K562 (cell line): ENCODE measurements around the gene SLC26A11. TPM values are rescaled to one million over a fixed set of nuclear protein-coding genes. Genes with fewer than 3 reads are reported as not detected.

Experiments used
- ATAC-seq: fragments of 200-7000 bp; cut with Tn5 transposase; 3 replicates; pipeline ENCODE4 v1.9.1; 2020; ENCODE audit warnings: moderate library complexity
- BruUV-seq: library from RNA; stranded (reverse); fragments of 400-500 nt; replicated peaks from 2 replicates; lab custom pipeline; 2021; lab: Mats Ljungman, UMichigan
- CTCF ChIA-PET: fragments of 300-600 bp; formaldehyde crosslinking; extraction: SDS; loops from one replicate; lab custom pipeline; 2021; ENCODE audit warnings: low intra/inter-chr PET ratio; lab: Yijun Ruan, JAX
- POLR2A ChIA-PET: fragments of 300-600, 350-650 bp; sonication (Branson Sonifier 250); formaldehyde crosslinking; extraction: SDS; loops from one replicate; lab custom pipeline; 2021; ENCODE audit warnings: antibody characterized with exemption, inconsistent platforms; lab: Yijun Ruan, JAX
- DNase-seq, 4 experiments: peaks; one replicate each; pipeline versions ENCODE4 v3.0.0 to v3.0.0-alpha.2; 2011 to 2018; ENCODE audit warnings: low spot score in 3 of 4, mixed read lengths in 3 of 4; ENCODE audit errors: extremely low read depth in 1 of 4
- FAIRE-seq: peaks from 2 replicates; lab custom pipeline; 2011; peaks lifted over from hg19 to GRCh38; lab: Jason Lieb, UNC
- H2AFZ ChIP-seq: 2 replicates; pipeline ENCODE4 v1.6.0; 2011; ENCODE audit warnings: low read depth, low read length, control low read depth, inconsistent platforms
- H3K27ac ChIP-seq: fragments of 200-600 bp; 3 replicates; pipeline ENCODE4 v1.8.0; 2011; ENCODE audit warnings: low read depth, mild to moderate bottlenecking, control low read depth, inconsistent platforms, low read length, moderate library complexity, mixed read lengths; ENCODE audit errors: extremely low read depth
- H3K27me3 ChIP-seq, 2 experiments: fragments of 300-600 bp in 1 of 2; 2 replicates in 1 of 2; 3 replicates in 1 of 2; pipeline versions ENCODE4 v1.6.0 to v1.8.0; 2011; ENCODE audit warnings: inconsistent platforms in 2 of 2, low read length in 2 of 2, mild to moderate bottlenecking in 1 of 2, mixed read lengths in 1 of 2, moderate library complexity in 1 of 2; ENCODE audit not compliant: control insufficient read depth in 2 of 2, insufficient read depth in 2 of 2
- H3K36me3 ChIP-seq: fragments of 300-600 bp; 3 replicates; pipeline ENCODE4 v1.8.0; 2011; ENCODE audit warnings: mild to moderate bottlenecking, low read length, inconsistent platforms; ENCODE audit not compliant: control insufficient read depth, insufficient read depth
- H3K4me1 ChIP-seq, 2 experiments: fragments of 200-600 bp in 1 of 2; replicated peaks in 1 of 2; 2 replicates in 1 of 2; 3 replicates in 1 of 2; pipeline versions ENCODE4 v1.5.1 to v1.8.0; 2011; ENCODE audit warnings: inconsistent platforms in 2 of 2, low read length in 2 of 2, mild to moderate bottlenecking in 1 of 2, mixed read lengths in 1 of 2, moderate library complexity in 1 of 2; ENCODE audit not compliant: control insufficient read depth in 2 of 2, insufficient read depth in 2 of 2
- H3K4me2 ChIP-seq: 2 replicates; pipeline ENCODE4 v1.6.1; 2011; ENCODE audit warnings: low read length, control low read depth, inconsistent platforms, mixed read lengths; ENCODE audit not compliant: insufficient read depth
- H3K4me3 ChIP-seq: fragments of 200-600 bp; sonication (generic), shearing (Covaris generic); 2 replicates; pipeline ENCODE4 v1.5.1; 2016; ENCODE audit warnings: control low read depth, inconsistent platforms
- H3K79me2 ChIP-seq: fragments of 200-600 bp; 3 replicates; pipeline ENCODE4 v1.8.0; 2011; ENCODE audit warnings: low read length, inconsistent platforms; ENCODE audit not compliant: control insufficient read depth, insufficient read depth
- H3K9ac ChIP-seq, 2 experiments: 2 replicates each; pipeline versions ENCODE4 v1.6.0 to v1.6.1; 2011; ENCODE audit warnings: low read depth in 2 of 2, low read length in 2 of 2, control low read depth in 1 of 2, inconsistent platforms in 1 of 2, mild to moderate bottlenecking in 1 of 2, mixed read lengths in 1 of 2; ENCODE audit not compliant: insufficient read depth in 1 of 2
- H3K9me1 ChIP-seq: one replicate; pipeline ENCODE4 v1.6.0; 2011; ENCODE audit warnings: inconsistent platforms, mild to moderate bottlenecking, low read length, moderate library complexity; ENCODE audit not compliant: control insufficient read depth, insufficient read depth
- H3K9me3 ChIP-seq: replicated peaks from 2 replicates; pipeline ENCODE4 v1.5.1; 2011; ENCODE audit warnings: low read depth, low read length, inconsistent platforms; ENCODE audit not compliant: control insufficient read depth, insufficient read depth
- H4K20me1 ChIP-seq: replicated peaks from 2 replicates; pipeline ENCODE4 v1.6.1; 2011; ENCODE audit warnings: low read length, inconsistent platforms, mixed read lengths; ENCODE audit not compliant: control insufficient read depth, insufficient read depth
- CGGBP1 ChIP-seq: fragments of 250-450 bp; sonication (Bioruptor Pico); IDR thresholded peaks from 2 replicates; pipeline ENCODE4 v1.9.0; 2021; ENCODE audit warnings: mild to moderate bottlenecking
- ETV5 ChIP-seq: sonication (generic); formaldehyde crosslinking; IDR thresholded peaks from 2 replicates; pipeline ENCODE4 v1.4.0; 2020; ENCODE audit warnings: low read depth, mild to moderate bottlenecking, missing genetic modification reagents
- FOXK1 ChIP-seq: sonication (generic); formaldehyde crosslinking; IDR thresholded peaks from 2 replicates; pipeline ENCODE4 v1.8.0; 2022; ENCODE audit warnings: missing genetic modification reagents, mild to moderate bottlenecking, borderline replicate concordance
- HES1 ChIP-seq: fragments of 450-650 bp; IDR thresholded peaks from 2 replicates; pipeline ENCODE4 v1.6.1; 2016; ENCODE audit warnings: low read depth, mild to moderate bottlenecking, moderate library complexity
- HOXB6 ChIP-seq: fragments of 250-450 bp; sonication (Bioruptor Pico); IDR thresholded peaks from 2 replicates; pipeline ENCODE4 v1.5.1; 2022; ENCODE audit warnings: mild to moderate bottlenecking, borderline replicate concordance
- NFXL1 ChIP-seq: fragments of 450-650 bp; formaldehyde crosslinking; IDR thresholded peaks from 2 replicates; pipeline ENCODE4 v1.4.0; 2021; ENCODE audit warnings: mild to moderate bottlenecking
- WGBS: fragments of 100-300 bp; shearing (Covaris generic); methylation state at CpG from one replicate; pipeline ENCODE4 v1.1.6; 2016; ENCODE audit warnings: low coverage, mixed read lengths; ENCODE audit not compliant: insufficient coverage; ENCODE audit errors: missing lambda C conversion rate; 5-methylcytosine and 5-hydroxymethylcytosine counted together
- in situ Hi-C: fragments of 300-500 bp; cut with MboI; formaldehyde crosslinking; loops from 4 replicates; pipeline ENCODE4 v1.15.0; 2018; ENCODE audit warnings: inconsistent platforms, mixed read lengths
- intact Hi-C: fragments of 100-400 bp; cut with micrococcal nuclease; formaldehyde crosslinking; loops from 2 replicates; pipeline ENCODE4 v1.14.2; 2022
- polyA plus RNA-seq, 8 experiments: library from polyadenylated mRNA; depleted of rRNA in 4 of 8; stranded (reverse) in 5 of 8; unstranded in 3 of 8; fragments of >200 nt; fragmentation: Nextera tagmentation in 2 of 8; fragmentation: Illumina TruSeq in 1 of 8; extraction: Ambion mirVana in 2 of 8; extraction: Trizol in 1 of 8; gene quantifications; 2 replicates each; pipeline versions ENCODE4 v1.2.1 to v1.2.3, GENCODE V29; 2011 to 2014; ENCODE audit warnings: inconsistent platforms in 1 of 8, missing spikeins in 1 of 8
- total RNA-seq, 7 experiments: library from RNA; depleted of rRNA in 6 of 7; stranded (reverse); fragments of >200 nt in 6 of 7; fragmentation: Illumina TruSeq in 2 of 7; extraction: Trizol in 2 of 7; gene quantifications; 2 replicates each; pipeline versions ENCODE4 v1.2.1 to v1.2.3, GENCODE V29; 2011 to 2021; ENCODE audit warnings: low replicate concordance in 1 of 7

The SLC26A11 gene
- total and polyA plus RNA-seq, 9 of the 15 experiments (the other 6 are each of a cell fraction or from before 2014, with no cell fraction given), result 0.06 to 3.1 (median 1.2) TPM; not detected in 1

- TF ChIP-seq CGGBP1 (CRISPR knock-in tag) (no peak), FOXK1 (CRISPR knock-in tag) (no peak)
These were observed 74.0 kb downstream of the SLC26A11 start (continued) for GRCh38 chr17:80294210-80294609.

- no peaks in the 10 kb centered on the region for H3K79me2 ChIP-seq
- H3K9me1 ChIP-seq, result peaks cover 3% of the 10 kb centered on the region
- ATAC-seq, result no peak
- CTCF ChIA-PET, result no interaction called here
- no peaks in the 10 kb centered on the region for H3K9me3 ChIP-seq
- in situ Hi-C loops, result no loop called here
- no peaks in the 10 kb centered on the region for H4K20me1 ChIP-seq
- peaks cover 68% of the 10 kb centered on the region; the same call in 2 of the 3 replicates for H3K36me3 ChIP-seq
- H3K4me1 ChIP-seq, result peaks cover 0 to 4% of the 10 kb centered on the region in 2 experiments; a peak in 1 of 5 replicates
- H3K9ac ChIP-seq, result 0 out of 4 replicates have a peak overlapping the region, but pooled peaks of 1 of the 2 experiments have one; percentile 19
- H3K4me3 ChIP-seq, result no peak overlapping the region
- FAIRE-seq, result no peak
- no peaks in the 10 kb centered on the region for H3K27me3 ChIP-seq
- TF ChIP-seq HES1 (no peak), ETV5 (no peak), NFXL1 (CRISPR knock-in tag) (no peak), HOXB6 (no peak)
- H3K4me2 ChIP-seq, result no peak overlapping the region
- TSS peak; percentile 19 for BruUV-seq
- WGBS, result 72% methylated on average over 6 of the region's 6 CpGs
- intact Hi-C loops, result no loop called here
- no peak overlapping the region for H3K27ac ChIP-seq
- POLR2A ChIA-PET, result interaction anchor here (0.8 kb wide), 1 partner anchor 24 kb away, joined by 3 read pairs; no protein-coding TSS in a partner anchor
- DNase-seq, result no peak
- no peak overlapping the region for H2AFZ ChIP-seq
These were observed 74.4 kb downstream of the SLC26A11 start for GRCh38 chr17:80294653-80295052.
